Caco-2 (cell line): ENCODE results near the gene EYA3. TPM values are rescaled to one million over a fixed set of nuclear protein-coding genes. Genes with fewer than 3 reads are reported as not detected.

ENCODE experiments used
- BruUV-seq: library from RNA; stranded (reverse); fragments of 400-500 nt; replicated peaks from 2 replicates; lab custom pipeline; 2021; lab: Mats Ljungman, UMichigan
- CTCF ChIA-PET: fragments of 300-600 bp; sonication (Branson Sonifier 250); formaldehyde crosslinking; loops from one replicate; lab custom pipeline; 2022; ENCODE audit warnings: antibody characterized with exemption; lab: Charles Lee
- POLR2A ChIA-PET: fragments of 300-600 bp; sonication (Branson Sonifier 250); formaldehyde crosslinking; loops from one replicate; lab custom pipeline; 2022; ENCODE audit warnings: antibody characterized with exemption; lab: Charles Lee
- DNase-seq, 2 experiments: peaks; one replicate each; pipeline versions ENCODE4 v3.0.0 to v3.0.0-alpha.2; 2020 to 2022
- H3K27me3 ChIP-seq: replicated peaks from 2 replicates; pipeline ENCODE4 v1.6.0; 2011; ENCODE audit warnings: low read length; ENCODE audit not compliant: control insufficient read depth, insufficient read depth
- H3K36me3 ChIP-seq: 2 replicates; pipeline ENCODE4 v1.5.1; 2011; ENCODE audit warnings: low read length; ENCODE audit not compliant: control insufficient read depth, insufficient read depth
- H3K4me1 ChIP-seq: fragments of 250-450 bp; sonication (Bioruptor Pico); 2 replicates; pipeline ENCODE4 v1.5.1; 2020; ENCODE audit warnings: mild to moderate bottlenecking
- H3K4me3 ChIP-seq: 2 replicates; pipeline ENCODE4 v1.5.1; 2011; ENCODE audit warnings: low read depth, mild to moderate bottlenecking, control low read depth, low read length
- H3K9me3 ChIP-seq: fragments of 250-450 bp; sonication (Bioruptor Pico); 2 replicates; pipeline ENCODE4 v1.5.1; 2020; ENCODE audit warnings: mild to moderate bottlenecking, moderate library complexity
- H3K27ac Mint-ChIP-seq: one replicate; pipeline ENCODE4 v1.8.0; 2022; ENCODE audit warnings: mixed read lengths; ENCODE audit not compliant: unreplicated experiment
- H3K27me3 Mint-ChIP-seq: one replicate; pipeline ENCODE4 v1.8.0; 2022; ENCODE audit warnings: mixed read lengths; ENCODE audit not compliant: insufficient read depth, unreplicated experiment
- H3K36me3 Mint-ChIP-seq: one replicate; pipeline ENCODE4 v1.8.0; 2022; ENCODE audit warnings: mild to moderate bottlenecking, mixed read lengths; ENCODE audit not compliant: insufficient read depth, unreplicated experiment
- H3K4me1 Mint-ChIP-seq: one replicate; pipeline ENCODE4 v1.8.0; 2022; ENCODE audit warnings: low read depth, mixed read lengths; ENCODE audit not compliant: unreplicated experiment
- H3K4me3 Mint-ChIP-seq: one replicate; pipeline ENCODE4 v1.8.0; 2022; ENCODE audit warnings: mild to moderate bottlenecking, moderate library complexity, mixed read lengths; ENCODE audit not compliant: unreplicated experiment
- H3K9me3 Mint-ChIP-seq: one replicate; pipeline ENCODE4 v1.8.0; 2022; ENCODE audit warnings: mixed read lengths; ENCODE audit not compliant: unreplicated experiment
- CTCF ChIP-seq, 2 experiments: fragments of 200-600 bp in 1 of 2; IDR thresholded peaks; 1 replicate in 1 of 2; 2 replicates in 1 of 2; pipeline versions ENCODE4 v1.5.1 to v1.8.0; 2011 to 2022; ENCODE audit warnings: antibody characterized with exemption in 1 of 2, control low read depth in 1 of 2, inconsistent platforms in 1 of 2, low read depth in 1 of 2, low read length in 1 of 2, mild to moderate bottlenecking in 1 of 2, moderate library complexity in 1 of 2; ENCODE audit not compliant: insufficient read depth in 1 of 2, severe bottlenecking in 1 of 2, unreplicated experiment in 1 of 2
- intact Hi-C: fragments of 100-400 bp; cut with micrococcal nuclease; formaldehyde crosslinking; loops from one replicate; pipeline ENCODE4 v1.10.0; 2022; ENCODE audit not compliant: unreplicated experiment
- total RNA-seq: library from RNA; stranded (reverse); gene quantifications from 2 replicates; pipeline ENCODE4 v1.2.3, GENCODE V29; 2022

The EYA3 gene
- total RNA-seq, 1 experiment from 2014 or later: 9.9 TPM

DNA sequence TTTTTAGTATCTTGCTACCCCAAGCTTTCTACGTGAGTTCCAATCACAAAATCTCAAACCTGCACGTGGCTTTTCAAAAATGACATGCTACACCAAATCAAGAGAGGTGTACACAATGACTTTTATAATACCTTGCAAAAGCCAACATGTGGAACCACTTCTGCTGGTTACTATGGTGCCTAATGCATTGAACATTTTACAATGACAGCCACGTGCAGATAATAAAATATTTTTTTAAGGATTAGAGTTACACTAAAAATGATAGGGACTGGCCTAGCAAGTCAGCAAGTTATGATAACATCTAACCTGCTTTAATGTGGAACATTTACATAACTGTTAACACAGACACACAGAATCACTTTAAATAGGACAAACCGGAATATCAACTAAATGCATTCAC, 30.2 kb downstream of the EYA3 start:
- POLR2A ChIA-PET: no interaction called here
- H3K9me3 Mint-ChIP-seq: no peaks in the 10 kb centered on the region
- H3K36me3 ChIP-seq: no peaks in the 10 kb centered on the region
- H3K4me1 ChIP-seq: no peaks in the 10 kb centered on the region
- H3K4me3 Mint-ChIP-seq: no peak overlapping the region
- no peak for DNase-seq
- H3K27me3 Mint-ChIP-seq: no peaks in the 10 kb centered on the region
- no peaks in the 10 kb centered on the region for H3K9me3 ChIP-seq
- no peaks in the 10 kb centered on the region for H3K4me1 Mint-ChIP-seq
- CTCF ChIA-PET: no interaction called here
- TF ChIP-seq CTCF (IDR thresholded peaks at IDR 0.05; ENCODE audit: insufficient read depth in 1 of 2, low read depth in 1 of 2, low read length in 1 of 2, severe bottlenecking in 1 of 2, unreplicated experiment in 1 of 2): no peak
- BruUV-seq: no TSS peak
- no peak overlapping the region for H3K27ac Mint-ChIP-seq
- no peak overlapping the region for H3K4me3 ChIP-seq
- intact Hi-C loops: no loop called here
- H3K27me3 ChIP-seq: no peaks in the 10 kb centered on the region
- H3K36me3 Mint-ChIP-seq: peaks cover 9% of the 10 kb centered on the region

GRCh38 chr1:28056129-28056925, 32.1 kb downstream of the EYA3 start:
- Mint-ChIP-seq H3K4me1 (no peaks in the 10 kb centered on the region), H3K9me3 (no peaks in the 10 kb centered on the region), H3K27me3 (no peaks in the 10 kb centered on the region), H3K4me3 (no peak overlapping the region), H3K27ac (no peak overlapping the region), H3K36me3 (peaks cover 12% of the 10 kb centered on the region)
- DNase-seq: no peak
- no peaks in the 10 kb centered on the region for H3K9me3 ChIP-seq
- no peaks in the 10 kb centered on the region for H3K36me3 ChIP-seq
- H3K27me3 ChIP-seq: no peaks in the 10 kb centered on the region
- intact Hi-C loops: no loop called here
- ChIA-PET CTCF (no interaction called here), POLR2A (no interaction called here)
- no peak overlapping the region for H3K4me3 ChIP-seq
- no TSS peak for BruUV-seq
- no peak for TF ChIP-seq CTCF (IDR thresholded peaks at IDR 0.05; ENCODE audit: insufficient read depth in 1 of 2, low read depth in 1 of 2, low read length in 1 of 2, severe bottlenecking in 1 of 2, unreplicated experiment in 1 of 2)
- no peaks in the 10 kb centered on the region for H3K4me1 ChIP-seq

- BruUV-seq: no TSS peak
Observed at GRCh38 chr1:28050776-28051175, 37.6 kb downstream of the EYA3 start.

More at GRCh38 chr1:28050776-28051175, 37.6 kb downstream of the EYA3 start:
- H3K27me3 Mint-ChIP-seq: no peaks in the 10 kb centered on the region
- H3K9me3 Mint-ChIP-seq: no peaks in the 10 kb centered on the region
- CTCF ChIA-PET: no interaction called here
- POLR2A ChIA-PET: no interaction called here
- DNase-seq: no peak
- Histone ChIP-seq H3K4me1 (no peaks in the 10 kb centered on the region), H3K27me3 (no peaks in the 10 kb centered on the region), H3K4me3 (no peak overlapping the region), H3K36me3 (no peaks in the 10 kb centered on the region), H3K9me3 (no peaks in the 10 kb centered on the region)
- no peak for TF ChIP-seq CTCF (IDR thresholded peaks at IDR 0.05; ENCODE audit: insufficient read depth in 1 of 2, low read depth in 1 of 2, low read length in 1 of 2, severe bottlenecking in 1 of 2, unreplicated experiment in 1 of 2)
- peaks cover 6% of the 10 kb centered on the region for H3K4me1 Mint-ChIP-seq
- H3K4me3 Mint-ChIP-seq: no peak overlapping the region
- peaks cover 9% of the 10 kb centered on the region for H3K36me3 Mint-ChIP-seq
- intact Hi-C loops: no loop called here
- H3K27ac Mint-ChIP-seq: no peak overlapping the region
